Esophagus muscularis mucosa (tissue), 4 donors: ENCODE data around the gene ZNF57. TPM values are rescaled to one million over a fixed set of nuclear protein-coding genes. Genes with fewer than 3 reads are reported as not detected.
"Not testable (repeated sequence)": the region's sequence is repeated elsewhere in the genome, so short reads cannot be mapped to it uniquely, and the experiment has no call there.

Source experiments
- DNase-seq: peaks from one replicate; pipeline ENCODE4 v3.0.0-alpha.2; 2017; ENCODE audit errors: extremely low spot score
- H3K27ac ChIP-seq, 4 donors: fragments of 200-600 bp; sonication (generic); replicated peaks in 1 of 4; 1 replicate in 3 of 4; 2 replicates in 1 of 4; pipeline ENCODE4 v1.5.1; 2016 to 2019; ENCODE audit warnings: mild to moderate bottlenecking in 1 of 4
- H3K27me3 ChIP-seq, 4 donors: fragments of 200-600 bp; sonication (generic); one replicate each; pipeline versions ENCODE4 v1.5.1 to v1.6.0; 2016 to 2019
- H3K36me3 ChIP-seq, 4 donors: fragments of 200-600 bp; sonication (generic); one replicate each; pipeline ENCODE4 v1.5.1; 2016 to 2019
- H3K4me1 ChIP-seq, 4 donors: fragments of 200-600 bp; sonication (generic); one replicate each; pipeline ENCODE4 v1.5.1; 2016 to 2019
- H3K4me3 ChIP-seq, 4 donors: fragments of 200-600 bp; sonication (generic); 1 replicate in 2 of 4; 2 replicates in 2 of 4; pipeline ENCODE4 v1.5.1; 2016 to 2019; ENCODE audit warnings: mild to moderate bottlenecking in 4 of 4, moderate library complexity in 1 of 4
- H3K9me3 ChIP-seq, 4 donors: fragments of 200-600 bp; sonication (generic); 1 replicate in 3 of 4; 2 replicates in 1 of 4; pipeline ENCODE4 v1.5.1; 2016 to 2019
- CTCF ChIP-seq, 3 experiments: fragments of 200-600 bp in 2 of 3; fragments of 450-650 bp in 1 of 3; sonication (generic) in 2 of 3; IDR thresholded peaks; one replicate each; pipeline ENCODE4 v1.5.1; 2017 to 2019; ENCODE audit warnings: antibody characterized with exemption in 3 of 3, mild to moderate bottlenecking in 2 of 3, moderate library complexity in 1 of 3
- EP300 ChIP-seq: sonication (generic); formaldehyde crosslinking; IDR thresholded peaks from one replicate; pipeline ENCODE4 v1.6.1; 2017; ENCODE audit warnings: antibody characterized with exemption
- POLR2A ChIP-seq: fragments of 450-650 bp; IDR thresholded peaks from one replicate; pipeline ENCODE4 v1.6.1; 2017; ENCODE audit warnings: antibody characterized with exemption, moderate library complexity, mild to moderate bottlenecking, low read depth
- POLR2AphosphoS5 ChIP-seq, 2 donors: sonication (generic); formaldehyde crosslinking; IDR thresholded peaks; one replicate each; pipeline ENCODE4 v1.6.1; 2017; ENCODE audit warnings: antibody characterized with exemption in 2 of 2
- WGBS: methylation state at CpG from one replicate; pipeline ENCODE4 v1.1.5; 2018; 5-methylcytosine and 5-hydroxymethylcytosine counted together
- intact Hi-C: fragments of 100-400 bp; cut with DNase I; formaldehyde crosslinking; loops from one replicate; pipeline ENCODE4 v1.15.1; 2023
- total RNA-seq, 4 donors: library from RNA; depleted of rRNA; stranded (reverse); fragments of >200 nt; gene quantifications; one replicate each; pipeline versions ENCODE4 v1.1.0 to v1.2.1, GENCODE V29; 2016

ZNF57 gene
- total RNA-seq, 4 donors from 2014 or later = 2.2 to 3.6 (median 2.3) TPM

- 39% methylated on average over 30 of the region's 37 CpGs for WGBS
- intact Hi-C loops = no loop called here
- H3K4me1 ChIP-seq = peaks cover 0 to 6% (median 2%) of the 10 kb centered on the region in 4 donors
- no peaks in the 10 kb centered on the region for H3K9me3 ChIP-seq
- H3K27me3 ChIP-seq = peaks cover 0 to 9% (median 0%) of the 10 kb centered on the region in 4 donors
- H3K36me3 ChIP-seq = no peaks in the 10 kb centered on the region
- DNase-seq = no peak
- TF ChIP-seq POLR2AphosphoS5 (IDR thresholded peaks at IDR 0.05) (peak in 1 of 2 donors; percentile 10), CTCF (IDR thresholded peaks at IDR 0.05) (peak in 1 of 3 experiments; percentile 19), EP300 (no peak), POLR2A (no peak)
- H3K27ac ChIP-seq = peak overlapping the region in 1 of 4 donors; percentile 39
- H3K4me3 ChIP-seq = peak overlapping the region; percentile 24 to 47 (median 40)
These were observed 11.9 kb upstream of the ZNF57 start for GRCh38 chr19:2888731-2889224.

GRCh38 chr19:2890531-2890930 is 10.2 kb upstream of the ZNF57 start:
- intact Hi-C loops, DNase-seq, H3K27ac ChIP-seq, H3K4me1 ChIP-seq, H3K27me3 ChIP-seq, H3K36me3 ChIP-seq, H3K4me3 ChIP-seq, H3K9me3 ChIP-seq: not testable (repeated sequence)
- 76% methylated on average over 8 of the region's 8 CpGs for WGBS

- Histone ChIP-seq H3K27me3 (peaks cover 0 to 9% (median 0%) of the 10 kb centered on the region in 4 donors), H3K4me1 (peaks cover 5 to 13% (median 9%) of the 10 kb centered on the region in 4 donors), H3K36me3 (no peaks in the 10 kb centered on the region), H3K4me3 (no peak overlapping the region), H3K9me3 (peaks cover 0 to 11% (median 9%) of the 10 kb centered on the region in 4 donors), H3K27ac (no peak overlapping the region)
- no peak for TF ChIP-seq EP300
- TF ChIP-seq POLR2AphosphoS5 (IDR thresholded peaks at IDR 0.05) = no peak
- no peak for TF ChIP-seq CTCF (IDR thresholded peaks at IDR 0.05)
- TF ChIP-seq POLR2A = no peak
- DNase-seq = no peak
- intact Hi-C loops = no loop called here
- WGBS = 77% methylated on average over 8 of the region's 8 CpGs
These were observed 4.0 kb upstream of the ZNF57 start for GRCh38 chr19:2896694-2897093.

GRCh38 chr19:2902590-2903218 is 2.0 kb downstream of the ZNF57 start:
- Histone ChIP-seq H3K36me3 (no peaks in the 10 kb centered on the region), H3K4me1 (peaks cover 7 to 19% (median 17%) of the 10 kb centered on the region in 4 donors), H3K9me3 (no peaks in the 10 kb centered on the region), H3K4me3 (no peak overlapping the region), H3K27ac (no peak overlapping the region), H3K27me3 (no peaks in the 10 kb centered on the region)
- WGBS = 90% methylated on average over 13 of the region's 13 CpGs
- intact Hi-C loops = loop anchor here (5.0 kb wide), 1 partner anchor 40 kb away; the partner anchor contains the start of gene ZNF77
- DNase-seq = no peak
- TF ChIP-seq POLR2A = no peak
- no peak for TF ChIP-seq CTCF (IDR thresholded peaks at IDR 0.05)
- TF ChIP-seq EP300 = no peak
- TF ChIP-seq POLR2AphosphoS5 (IDR thresholded peaks at IDR 0.05) = no peak

- peaks cover 7 to 19% (median 17%) of the 10 kb centered on the region in 4 donors for H3K4me1 ChIP-seq
- not testable (repeated sequence) for H3K27ac ChIP-seq, H3K4me3 ChIP-seq, H3K36me3 ChIP-seq, H3K27me3 ChIP-seq, DNase-seq, H3K9me3 ChIP-seq
- WGBS = 93% methylated on average over 13 of the region's 13 CpGs
- intact Hi-C loops = loop anchor here (5.0 kb wide), 1 partner anchor 39 kb away; the partner anchor contains the start of gene ZNF77
These were observed 2.6 kb downstream of the ZNF57 start for GRCh38 chr19:2903326-2903725.
